H1 (cell line): ENCODE results near the gene ABCF2. TPM values are rescaled to one million over a fixed set of nuclear protein-coding genes. Genes with fewer than 3 reads are reported as not detected.

Experiments used
- CTCF ChIA-PET: fragments of 300-600 bp; sonication (Branson Sonifier 250); formaldehyde crosslinking; loops from one replicate; lab custom pipeline; 2021; ENCODE audit not compliant: partially characterized antibody; lab: Charles Lee
- POLR2A ChIA-PET: fragments of 300-600 bp; sonication (Branson Sonifier 250); formaldehyde crosslinking; loops from one replicate; lab custom pipeline; 2021; ENCODE audit warnings: inconsistent platforms; ENCODE audit not compliant: partially characterized antibody; lab: Charles Lee
- DNase-seq, 2 experiments: peaks; one replicate each; pipeline versions ENCODE4 v3.0.0 to v3.0.0-alpha.2; 2010 to 2022; ENCODE audit warnings: low spot score in 2 of 2, low read depth in 1 of 2, mixed read lengths in 1 of 2
- FAIRE-seq: peaks from 2 replicates; lab custom pipeline; 2011; peaks lifted over from hg19 to GRCh38; lab: Jason Lieb, UNC
- H2AFZ ChIP-seq: 2 replicates; pipeline ENCODE4 v1.8.1; 2012; ENCODE audit warnings: low read length, inconsistent platforms
- H2AK5ac ChIP-seq: 2 replicates; pipeline ENCODE4 v1.6.1; 2013; ENCODE audit warnings: low read depth, low read length
- H2BK120ac ChIP-seq: replicated peaks from 2 replicates; pipeline ENCODE3; 2013; ENCODE audit warnings: low read depth, low read length, inconsistent platforms
- H2BK12ac ChIP-seq: 2 replicates; pipeline ENCODE4 v1.6.1; 2013; ENCODE audit warnings: low read depth, low read length
- H2BK15ac ChIP-seq: 2 replicates; pipeline ENCODE4 v1.6.1; 2013; ENCODE audit warnings: low read length
- H2BK20ac ChIP-seq: 2 replicates; pipeline ENCODE4 v1.6.1; 2013; ENCODE audit warnings: low read length
- H2BK5ac ChIP-seq: 2 replicates; pipeline ENCODE4 v1.6.1; 2013; ENCODE audit warnings: low read depth, low read length
- H3K14ac ChIP-seq: 2 replicates; pipeline ENCODE4 v1.6.1; 2013; ENCODE audit warnings: inconsistent platforms; ENCODE audit not compliant: insufficient read length
- H3K18ac ChIP-seq: 2 replicates; pipeline ENCODE4 v1.6.1; 2013; ENCODE audit warnings: low read length; ENCODE audit errors: extremely low read depth
- H3K23ac ChIP-seq: 2 replicates; pipeline ENCODE4 v1.6.1; 2013; ENCODE audit warnings: inconsistent platforms; ENCODE audit not compliant: insufficient read length
- H3K23me2 ChIP-seq: 2 replicates; pipeline ENCODE4 v1.6.1; 2013; ENCODE audit warnings: low read depth, low read length
- H3K27ac ChIP-seq: 2 replicates; pipeline ENCODE4 v1.6.1; 2011; ENCODE audit warnings: low read depth, low read length, inconsistent platforms
- H3K27me3 ChIP-seq, 4 experiments: replicated peaks in 1 of 4; 1 replicate in 1 of 4; 2 replicates in 3 of 4; pipeline versions ENCODE4 v1.6.1 to v1.8.1; 2011 to 2013; ENCODE audit warnings: low read length in 3 of 4, mild to moderate bottlenecking in 3 of 4, inconsistent platforms in 2 of 4, mixed read lengths in 2 of 4, moderate library complexity in 1 of 4; ENCODE audit not compliant: control insufficient read depth in 3 of 4, insufficient read depth in 3 of 4; ENCODE audit errors: extremely low read depth in 1 of 4
- H3K36me3 ChIP-seq, 4 experiments: 2 replicates each; pipeline versions ENCODE4 v1.6.1 to v1.8.1; 2011 to 2013; ENCODE audit warnings: mild to moderate bottlenecking in 4 of 4, low read length in 3 of 4, moderate library complexity in 2 of 4, control low read depth in 1 of 4, inconsistent platforms in 1 of 4; ENCODE audit not compliant: insufficient read depth in 4 of 4, control insufficient read depth in 2 of 4
- H3K4ac ChIP-seq: replicated peaks from 2 replicates; pipeline ENCODE3; 2013; ENCODE audit warnings: low read length, low read depth, mixed read lengths, inconsistent platforms; ENCODE audit not compliant: insufficient read length
- H3K4me1 ChIP-seq, 4 experiments: replicated peaks in 1 of 4; 1 replicate in 1 of 4; 2 replicates in 3 of 4; pipeline versions ENCODE4 v1.6.1 to v1.8.1; 2011 to 2013; ENCODE audit warnings: low read length in 3 of 4, inconsistent platforms in 2 of 4, mixed read lengths in 1 of 4; ENCODE audit not compliant: insufficient read depth in 4 of 4, control insufficient read depth in 3 of 4
- H3K4me2 ChIP-seq, 2 experiments: 2 replicates each; pipeline versions ENCODE4 v1.6.1 to v1.8.1; 2011 to 2013; ENCODE audit warnings: low read depth in 2 of 2, low read length in 2 of 2, control low read depth in 1 of 2, inconsistent platforms in 1 of 2, mild to moderate bottlenecking in 1 of 2; ENCODE audit not compliant: insufficient read depth in 1 of 2
- H3K4me3 ChIP-seq, 4 experiments: fragments of 200-600, 300-600 bp in 1 of 4; sonication (generic), shearing (Covaris generic), sonication (Bioruptor Twin) in 1 of 4; 2 replicates each; pipeline versions ENCODE4 v1.5.1 to v1.8.1; 2011 to 2016; ENCODE audit warnings: low read length in 4 of 4, low read depth in 3 of 4, control low read depth in 2 of 4, inconsistent platforms in 2 of 4, mild to moderate bottlenecking in 2 of 4, mixed read lengths in 1 of 4, moderate library complexity in 1 of 4; ENCODE audit not compliant: insufficient read depth in 2 of 4; ENCODE audit errors: extremely low read depth in 1 of 4
- H3K56ac ChIP-seq: replicated peaks from 2 replicates; pipeline ENCODE3; 2013; ENCODE audit warnings: low read depth, mild to moderate bottlenecking, mixed read lengths, low read length, inconsistent platforms; ENCODE audit not compliant: insufficient read length
- H3K79me1 ChIP-seq: 2 replicates; pipeline ENCODE4 v1.6.1; 2013; ENCODE audit warnings: low read depth, low read length, control low read depth
- H3K79me2 ChIP-seq, 2 experiments: 2 replicates each; pipeline versions ENCODE4 v1.6.1 to v1.8.1; 2012 to 2013; ENCODE audit warnings: low read length in 2 of 2, mild to moderate bottlenecking in 2 of 2, inconsistent platforms in 1 of 2; ENCODE audit not compliant: insufficient read depth in 2 of 2, control insufficient read depth in 1 of 2
- H3K9ac ChIP-seq, 4 experiments: replicated peaks in 1 of 4; 1 replicate in 1 of 4; 2 replicates in 3 of 4; pipeline versions ENCODE4 v1.6.1 to v1.8.1; 2011 to 2013; ENCODE audit warnings: low read depth in 3 of 4, low read length in 3 of 4, control low read depth in 2 of 4, mild to moderate bottlenecking in 2 of 4, moderate library complexity in 2 of 4, inconsistent platforms in 1 of 4; ENCODE audit errors: extremely low read depth in 1 of 4
- H3K9me3 ChIP-seq, 2 experiments: 2 replicates each; pipeline versions ENCODE4 v1.6.1 to v1.8.1; 2012 to 2013; ENCODE audit warnings: mild to moderate bottlenecking in 2 of 2, moderate library complexity in 2 of 2, control low read depth in 1 of 2, inconsistent platforms in 1 of 2, low read depth in 1 of 2, low read length in 1 of 2, mixed read lengths in 1 of 2; ENCODE audit not compliant: insufficient read depth in 2 of 2
- H4K20me1 ChIP-seq, 2 experiments: replicated peaks in 1 of 2; 2 replicates each; pipeline versions ENCODE3 to v1.8.1; 2011 to 2013; ENCODE audit warnings: inconsistent platforms in 2 of 2, low read length in 2 of 2, mild to moderate bottlenecking in 1 of 2; ENCODE audit not compliant: insufficient read depth in 2 of 2, control insufficient read depth in 1 of 2
- H4K5ac ChIP-seq: 2 replicates; pipeline ENCODE4 v1.6.1; 2013; ENCODE audit warnings: low read length, low read depth, mixed read lengths, inconsistent platforms; ENCODE audit not compliant: insufficient read length
- H4K8ac ChIP-seq: 2 replicates; pipeline ENCODE4 v1.8.0; 2013; ENCODE audit warnings: mild to moderate bottlenecking, moderate library complexity, low read length, inconsistent platforms; ENCODE audit not compliant: insufficient read depth; ENCODE audit errors: extremely low read depth
- H4K91ac ChIP-seq: replicated peaks from 2 replicates; pipeline ENCODE3; 2013; ENCODE audit warnings: low read length, mixed read lengths, inconsistent platforms; ENCODE audit not compliant: insufficient read length
- BRCA1 ChIP-seq: IDR thresholded peaks from 2 replicates; pipeline ENCODE4 v1.6.1; 2012; ENCODE audit warnings: low read depth, low read length, improper control_type of control experiment
- CREB1 ChIP-seq: IDR thresholded peaks from 2 replicates; pipeline ENCODE4 v1.6.1; 2012; ENCODE audit warnings: inconsistent platforms
- EGR1 ChIP-seq: IDR thresholded peaks from 2 replicates; pipeline ENCODE4 v1.6.1; 2011; ENCODE audit warnings: low read depth, low read length, borderline replicate concordance
- FOSL1 ChIP-seq: IDR thresholded peaks from 2 replicates; pipeline ENCODE4 v1.6.1; 2011; ENCODE audit warnings: mild to moderate bottlenecking, low read depth, low read length, moderate library complexity; ENCODE audit not compliant: insufficient read depth
- GABPA ChIP-seq: IDR thresholded peaks from 2 replicates; pipeline ENCODE4 v1.6.1; 2011; ENCODE audit warnings: mild to moderate bottlenecking, low read length, moderate library complexity, borderline replicate concordance; ENCODE audit not compliant: insufficient read depth
- KDM1A ChIP-seq: fragments of 200-600, 300-600 bp; sonication (generic); IDR thresholded peaks from 2 replicates; pipeline ENCODE4 v1.7.1; 2016; ENCODE audit warnings: mild to moderate bottlenecking, low read length, borderline replicate concordance
- KDM4A ChIP-seq: IDR thresholded peaks from one replicate; pipeline ENCODE4 v1.7.1; 2012; ENCODE audit warnings: low read depth, mild to moderate bottlenecking, moderate library complexity, low read length, inconsistent platforms; ENCODE audit not compliant: severe bottlenecking
- NANOG ChIP-seq: IDR thresholded peaks from 2 replicates; pipeline ENCODE4 v1.6.1; 2011; ENCODE audit warnings: low read length, low read depth, mild to moderate bottlenecking, inconsistent platforms; ENCODE audit not compliant: insufficient read depth, poor library complexity, severe bottlenecking
- NRF1 ChIP-seq: IDR thresholded peaks from 2 replicates; pipeline ENCODE4 v1.6.1; 2011; ENCODE audit warnings: mild to moderate bottlenecking, low read depth, low read length, improper control_type of control experiment
- POLR2A ChIP-seq, 2 experiments: IDR thresholded peaks; 1 replicate in 1 of 2; 2 replicates in 1 of 2; pipeline ENCODE4 v1.6.1; 2011; ENCODE audit warnings: low read depth in 2 of 2, low read length in 2 of 2, mild to moderate bottlenecking in 2 of 2; ENCODE audit errors: control extremely low read depth in 1 of 2
- POLR2AphosphoS5 ChIP-seq: IDR thresholded peaks from 2 replicates; pipeline ENCODE4 v1.6.1; 2011; ENCODE audit warnings: low read depth, low read length
- SIX5 ChIP-seq: IDR thresholded peaks from 2 replicates; pipeline ENCODE4 v1.6.1; 2011; ENCODE audit warnings: mild to moderate bottlenecking, low read depth, low read length
- WGBS, 2 experiments: shearing (Covaris generic) in 1 of 2; methylation state at CpG; one replicate each; pipeline versions ENCODE4 v1.1.6 to v1.1.7; 2013 to 2015; ENCODE audit warnings: low lambda C conversion rate in 2 of 2, mixed read lengths in 2 of 2, inconsistent platforms in 1 of 2, low coverage in 1 of 2, missing lambda C conversion rate in 1 of 2; ENCODE audit not compliant: insufficient replicate concordance in 2 of 2, insufficient coverage in 1 of 2, insufficient read length in 1 of 2; ENCODE audit errors: extremely low coverage in 1 of 2, missing lambda C conversion rate in 1 of 2; 5-methylcytosine and 5-hydroxymethylcytosine counted together
- polyA plus RNA-seq, 7 experiments: library from polyadenylated mRNA; depleted of rRNA in 3 of 7; stranded (reverse) in 5 of 7; unstranded in 2 of 7; fragments of >200 nt in 5 of 7; fragments of 200-250 nt in 2 of 7; gene quantifications; 1 replicate in 5 of 7; 2 replicates in 1 of 7; 4 replicates in 1 of 7; pipeline versions ENCODE4 v1.2.1 to v1.2.3, GENCODE V29; 2011 to 2013; ENCODE audit warnings: missing spikeins in 2 of 7, mixed read lengths in 2 of 7
- total RNA-seq: library from RNA; stranded (reverse); fragmentation: NEBNext Ultra II Directional; extraction: Animal tissue kit (Norgen Biotek cat#: 25700); gene quantifications from 2 replicates; pipeline ENCODE4 v1.2.1, GENCODE V29; 2021

ABCF2 gene
- total and polyA plus RNA-seq, 2 of the 8 experiments (the other 6 are each of a cell fraction or from before 2014, with no cell fraction given), result 28.0 to 55.0 TPM

GRCh38 chr7:151228024-151228866 is 1.2 kb upstream of the ABCF2 start:
- peak overlapping the region; percentile 72 to 86 for H3K4me2 ChIP-seq
- no peak overlapping the region for H2BK15ac ChIP-seq
- peak overlapping the region; percentile 66 to 95 (median 90) for H3K4me3 ChIP-seq
- 0 out of 2 replicates have a peak overlapping the region, but pooled peaks have one; percentile 8 for H2AFZ ChIP-seq
- no peak for FAIRE-seq
- 85% methylated on average over 10 of the region's 10 CpGs; no CpG with 5 or more reads in 1 of the 2 experiments for WGBS, 2 experiments
- no peak overlapping the region for H3K14ac ChIP-seq
- no peak overlapping the region for H3K23ac ChIP-seq
- no peak overlapping the region for H4K91ac ChIP-seq
- H3K27ac ChIP-seq, result no peak overlapping the region; the same call in 1 of the 2 replicates
- H2BK5ac ChIP-seq, result 0 out of 2 replicates have a peak overlapping the region, but pooled peaks have one; percentile 69
- no peak overlapping the region for H2BK20ac ChIP-seq
- H4K8ac ChIP-seq, result no peak overlapping the region
- H3K4ac ChIP-seq, result no peak overlapping the region
- H4K20me1 ChIP-seq, result peaks cover 0 to 3% of the 10 kb centered on the region in 2 experiments
- no peak overlapping the region for H2BK120ac ChIP-seq
- peaks cover under 1 to 25% of the 10 kb centered on the region in 2 experiments; a peak in 3 of 4 replicates for H3K79me2 ChIP-seq
- no peaks in the 10 kb centered on the region for H3K9me3 ChIP-seq
- H2AK5ac ChIP-seq, result no peak overlapping the region
- no peak overlapping the region for H3K18ac ChIP-seq
- H3K4me1 ChIP-seq, result peaks cover 5 to 9% (median 9%) of the 10 kb centered on the region in 4 experiments; a peak in 6 of 7 replicates
- H3K79me1 ChIP-seq, result peaks cover 7% of the 10 kb centered on the region
- H3K27me3 ChIP-seq, result no peaks in the 10 kb centered on the region
- DNase-seq, result no peak
- H3K36me3 ChIP-seq, result peaks cover 10 to 19% (median 15%) of the 10 kb centered on the region in 4 experiments; a peak in 7 of 8 replicates
- POLR2A ChIA-PET, result interaction anchor here (1.0 to 2.0 kb wide), 9 partner anchors 8 to 167 kb away, joined by 3 to 9 read pairs (median 4); no protein-coding TSS in a partner anchor
- H3K56ac ChIP-seq, result no peak overlapping the region
- no peak overlapping the region for H2BK12ac ChIP-seq
- H3K9ac ChIP-seq, result peak overlapping the region in 3 of 4 experiments; percentile 3 to 75 (median 44); a peak in 6 of 7 replicates
- H3K23me2 ChIP-seq, result peaks cover 22% of the 10 kb centered on the region
- H4K5ac ChIP-seq, result peak overlapping the region; percentile 25
- CTCF ChIA-PET, result interaction anchor here (1.1 to 5.9 kb wide), 5 partner anchors 8 to 579 kb away, joined by 3 to 49 read pairs (median 4); no protein-coding TSS in a partner anchor
- no peak for TF ChIP-seq POLR2A (IDR thresholded peaks at IDR 0.05; ENCODE audit: control extremely low read depth in 1 of 2, low read depth in 2 of 2, low read length in 2 of 2)
- no peak for TF ChIP-seq KDM1A
- TF ChIP-seq POLR2AphosphoS5, result no peak
- no peak for TF ChIP-seq FOSL1
- no peak for TF ChIP-seq EGR1
- TF ChIP-seq BRCA1, result no peak
- TF ChIP-seq KDM4A, result no peak
- TF ChIP-seq CREB1, result no peak
- no peak for TF ChIP-seq SIX5
- TF ChIP-seq NRF1, result no peak
- TF ChIP-seq NANOG, result no peak
- no peak for TF ChIP-seq GABPA
